ENCODE results near the gene SH3GL1.

DNA sequence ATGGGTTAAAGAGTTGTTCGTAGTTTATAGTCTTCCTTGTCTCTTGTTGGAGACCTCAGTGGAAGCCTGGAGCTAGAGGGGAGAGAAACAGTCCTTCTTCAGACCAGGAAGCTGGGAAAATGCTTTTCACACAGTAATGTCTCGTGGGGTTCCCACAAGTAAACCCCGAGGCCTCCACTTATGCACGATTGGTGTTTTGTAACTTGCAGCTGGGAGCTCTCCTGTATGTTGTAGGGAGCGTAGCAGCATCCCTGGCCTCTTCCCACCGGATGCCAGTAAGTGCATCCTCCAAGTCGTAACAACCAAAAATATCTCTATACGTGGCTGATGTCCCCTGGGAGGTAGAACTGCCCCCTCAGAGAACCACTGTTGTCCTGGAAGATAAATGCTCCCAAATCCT is 5.6 kb upstream of the SH3GL1 start:
- TF ChIP-seq, protein P1, sequence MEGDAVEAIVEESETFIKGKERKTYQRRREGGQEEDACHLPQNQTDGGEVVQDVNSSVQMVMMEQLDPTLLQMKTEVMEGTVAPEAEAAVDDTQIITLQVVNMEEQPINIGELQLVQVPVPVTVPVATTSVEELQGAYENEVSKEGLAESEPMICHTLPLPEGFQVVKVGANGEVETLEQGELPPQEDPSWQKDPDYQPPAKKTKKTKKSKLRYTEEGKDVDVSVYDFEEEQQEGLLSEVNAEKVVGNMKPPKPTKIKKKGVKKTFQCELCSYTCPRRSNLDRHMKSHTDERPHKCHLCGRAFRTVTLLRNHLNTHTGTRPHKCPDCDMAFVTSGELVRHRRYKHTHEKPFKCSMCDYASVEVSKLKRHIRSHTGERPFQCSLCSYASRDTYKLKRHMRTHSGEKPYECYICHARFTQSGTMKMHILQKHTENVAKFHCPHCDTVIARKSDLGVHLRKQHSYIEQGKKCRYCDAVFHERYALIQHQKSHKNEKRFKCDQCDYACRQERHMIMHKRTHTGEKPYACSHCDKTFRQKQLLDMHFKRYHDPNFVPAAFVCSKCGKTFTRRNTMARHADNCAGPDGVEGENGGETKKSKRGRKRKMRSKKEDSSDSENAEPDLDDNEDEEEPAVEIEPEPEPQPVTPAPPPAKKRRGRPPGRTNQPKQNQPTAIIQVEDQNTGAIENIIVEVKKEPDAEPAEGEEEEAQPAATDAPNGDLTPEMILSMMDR (IDR thresholded peaks at IDR 0.05; ENCODE audit: borderline replicate concordance, extremely low read depth, low read length, poor library complexity, severe bottlenecking): no peak
- TF ChIP-seq EZH2 (IDR thresholded peaks at IDR 0.05; ENCODE audit: borderline replicate concordance, low read depth, low read length, severe bottlenecking): no peak

Measured in DND-41 (cell line).